ENCODE results near the gene MSMB. TPM values are rescaled to one million over a fixed set of nuclear protein-coding genes. Genes with fewer than 3 reads are reported as not detected.

The MSMB gene
- total and polyA plus RNA-seq, 8 donors: 19.0 to 130 (median 53.5) TPM; not detected in 4

DNA sequence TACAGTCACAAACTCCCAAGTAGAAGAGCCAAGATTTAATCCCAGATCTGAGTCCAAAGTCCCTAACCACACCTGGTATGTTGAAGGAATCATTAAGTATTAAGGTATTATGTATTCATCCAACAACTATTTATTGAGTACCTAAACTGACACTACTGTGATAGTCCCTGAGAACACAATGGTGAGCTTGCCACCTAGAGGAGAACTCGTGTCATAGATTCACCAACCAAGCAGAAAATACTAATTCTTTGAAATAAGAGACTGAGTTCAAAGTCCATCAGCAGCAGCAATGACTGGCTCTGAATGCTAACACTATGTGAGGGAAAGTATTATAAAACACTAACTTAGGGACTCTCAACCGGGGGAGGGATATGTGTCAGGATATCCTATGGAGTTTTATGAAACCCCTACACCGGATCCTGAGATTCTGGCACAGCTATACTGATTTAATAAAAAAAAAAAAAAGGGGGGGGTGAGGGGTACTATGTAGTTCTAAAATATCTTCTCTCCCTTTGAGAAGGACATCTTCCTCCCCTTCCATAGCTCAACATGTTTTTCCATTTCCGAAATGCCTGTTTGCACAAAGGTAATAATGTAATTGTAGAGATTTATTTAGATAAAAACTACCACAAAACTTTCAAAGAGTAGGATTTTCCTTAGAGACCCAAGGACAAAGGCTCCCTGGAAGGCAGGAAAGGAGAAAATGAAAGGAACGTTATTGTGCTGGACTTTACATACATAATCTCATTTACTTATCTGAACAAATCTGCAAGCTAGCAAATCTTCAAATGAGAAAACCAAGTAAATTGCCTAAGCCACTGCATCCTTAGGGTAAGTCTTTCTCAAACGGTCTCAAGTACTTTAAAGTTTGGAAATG lies 17.2 kb downstream of the MSMB start:
- H3K27ac ChIP-seq: peak overlapping the region in 4 of 5 donors; percentile 93 to 94 (median 94)
- peak overlapping the region; percentile 79 to 90 (median 85) for H3K4me3 ChIP-seq
- WGBS, 5 donors: 9 to 21% (median 12%) methylated on average over 6 of the region's 6 CpGs
- intact Hi-C loops (cut with DNase I; ENCODE audit: low total_unique reads): no loop called here
- no peaks in the 10 kb centered on the region for H3K27me3 ChIP-seq
- no peaks in the 10 kb centered on the region for H3K9me3 ChIP-seq
- peak in 1 of 2 donors; percentile 88 for DNase-seq
- H3K36me3 ChIP-seq: no peaks in the 10 kb centered on the region
- H3K4me1 ChIP-seq: peaks cover 63 to 93% (median 75%) of the 10 kb centered on the region in 4 donors
- no peak for TF ChIP-seq POLR2A (IDR thresholded peaks at IDR 0.05)
- TF ChIP-seq, protein P1, sequence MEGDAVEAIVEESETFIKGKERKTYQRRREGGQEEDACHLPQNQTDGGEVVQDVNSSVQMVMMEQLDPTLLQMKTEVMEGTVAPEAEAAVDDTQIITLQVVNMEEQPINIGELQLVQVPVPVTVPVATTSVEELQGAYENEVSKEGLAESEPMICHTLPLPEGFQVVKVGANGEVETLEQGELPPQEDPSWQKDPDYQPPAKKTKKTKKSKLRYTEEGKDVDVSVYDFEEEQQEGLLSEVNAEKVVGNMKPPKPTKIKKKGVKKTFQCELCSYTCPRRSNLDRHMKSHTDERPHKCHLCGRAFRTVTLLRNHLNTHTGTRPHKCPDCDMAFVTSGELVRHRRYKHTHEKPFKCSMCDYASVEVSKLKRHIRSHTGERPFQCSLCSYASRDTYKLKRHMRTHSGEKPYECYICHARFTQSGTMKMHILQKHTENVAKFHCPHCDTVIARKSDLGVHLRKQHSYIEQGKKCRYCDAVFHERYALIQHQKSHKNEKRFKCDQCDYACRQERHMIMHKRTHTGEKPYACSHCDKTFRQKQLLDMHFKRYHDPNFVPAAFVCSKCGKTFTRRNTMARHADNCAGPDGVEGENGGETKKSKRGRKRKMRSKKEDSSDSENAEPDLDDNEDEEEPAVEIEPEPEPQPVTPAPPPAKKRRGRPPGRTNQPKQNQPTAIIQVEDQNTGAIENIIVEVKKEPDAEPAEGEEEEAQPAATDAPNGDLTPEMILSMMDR (IDR thresholded peaks at IDR 0.05): peak in 5 of 7 experiments; percentile 36 to 62 (median 50)
- peak in 1 of 3 donors; percentile 51 for TF ChIP-seq POLR2AphosphoS5 (IDR thresholded peaks at IDR 0.05)

DNA sequence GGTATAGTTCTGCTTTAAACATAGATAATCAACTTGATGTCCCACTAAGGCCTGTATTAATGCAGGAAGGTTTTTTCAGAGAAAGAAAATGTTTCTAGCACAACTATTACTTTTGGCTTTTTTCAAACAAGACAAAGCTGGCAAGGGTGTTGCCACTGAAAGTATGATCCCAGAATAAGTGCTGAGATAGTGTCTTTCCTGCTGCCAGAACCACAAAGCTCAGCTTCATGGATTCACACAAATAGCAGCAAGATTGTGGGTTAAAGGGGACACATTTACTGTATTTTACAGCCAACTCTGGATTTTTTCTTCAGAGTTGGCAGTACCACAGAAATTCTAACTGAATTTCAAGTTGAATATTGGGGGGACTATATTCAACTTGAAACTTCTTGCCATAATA lies 20.0 kb downstream of the MSMB start:
- Histone ChIP-seq H3K27me3 (no peaks in the 10 kb centered on the region), H3K27ac (peak overlapping the region in 2 of 5 donors; percentile 43 to 48), H3K36me3 (no peaks in the 10 kb centered on the region), H3K9me3 (no peaks in the 10 kb centered on the region), H3K4me1 (peaks cover 62 to 94% (median 88%) of the 10 kb centered on the region in 4 donors), H3K4me3 (no peak overlapping the region)
- no peak for TF ChIP-seq POLR2AphosphoS5 (IDR thresholded peaks at IDR 0.05)
- TF ChIP-seq POLR2A (IDR thresholded peaks at IDR 0.05): no peak
- TF ChIP-seq EP300 (IDR thresholded peaks at IDR 0.05): no peak
- TF ChIP-seq, protein P1 (IDR thresholded peaks at IDR 0.05): no peak
- intact Hi-C loops (cut with DNase I; ENCODE audit: low total_unique reads): no loop called here
- no peak for DNase-seq

- peaks cover 63 to 95% (median 88%) of the 10 kb centered on the region in 4 donors for H3K4me1 ChIP-seq
- intact Hi-C loops (cut with DNase I; ENCODE audit: low total_unique reads): no loop called here
- no peaks in the 10 kb centered on the region for H3K27me3 ChIP-seq
- H3K36me3 ChIP-seq: no peaks in the 10 kb centered on the region
- WGBS, 5 donors: 75 to 89% (median 77%) methylated on average over 2 of the region's 2 CpGs
- no peak for DNase-seq
- H3K4me3 ChIP-seq: no peak overlapping the region
- TF ChIP-seq, protein P1 (IDR thresholded peaks at IDR 0.05): no peak
- TF ChIP-seq POLR2A (IDR thresholded peaks at IDR 0.05) (no peak), EP300 (IDR thresholded peaks at IDR 0.05) (no peak)
- H3K27ac ChIP-seq: peak overlapping the region in 2 of 5 donors; percentile 43 to 48
- H3K9me3 ChIP-seq: no peaks in the 10 kb centered on the region
Measured at GRCh38 chr10:46025406-46025805, 20.7 kb downstream of the MSMB start.

DNA sequence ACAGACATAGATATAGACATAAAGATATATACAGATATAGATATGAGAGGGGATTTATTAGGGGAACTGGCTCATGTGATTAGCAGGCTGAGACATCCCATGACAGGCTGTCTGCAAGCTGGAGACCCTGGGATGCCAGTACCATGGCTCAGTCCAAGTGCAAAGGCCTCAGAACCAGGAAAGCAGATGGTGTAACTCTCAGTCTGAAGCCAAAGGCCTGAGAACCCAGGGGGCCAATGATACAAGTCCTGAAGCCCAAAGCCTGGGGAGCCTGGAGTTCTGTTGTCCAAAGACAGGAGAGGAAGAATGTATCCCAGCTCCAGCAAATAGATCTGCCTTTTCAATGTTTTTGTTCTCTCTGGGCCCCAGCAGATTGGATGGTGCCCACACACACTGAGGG lies 21.1 kb downstream of the MSMB start:
- TF ChIP-seq POLR2AphosphoS5 (IDR thresholded peaks at IDR 0.05) (no peak), EP300 (IDR thresholded peaks at IDR 0.05) (no peak), POLR2A (IDR thresholded peaks at IDR 0.05) (no peak)
- TF ChIP-seq, protein P1 (IDR thresholded peaks at IDR 0.05): no peak
- H3K27me3 ChIP-seq: no peaks in the 10 kb centered on the region
- no peaks in the 10 kb centered on the region for H3K36me3 ChIP-seq
- peak overlapping the region in 3 of 5 donors; percentile 17 to 48 (median 43) for H3K27ac ChIP-seq
- H3K4me1 ChIP-seq: peaks cover 68 to 100% (median 91%) of the 10 kb centered on the region in 4 donors
- intact Hi-C loops (cut with DNase I; ENCODE audit: low total_unique reads): no loop called here
- no peaks in the 10 kb centered on the region for H3K9me3 ChIP-seq
- no peak for DNase-seq
- H3K4me3 ChIP-seq: no peak overlapping the region

Data from stomach (tissue), 9 donors.